ENCODE measurements around the gene RAB44. TPM values are rescaled to one million over a fixed set of nuclear protein-coding genes. Genes with fewer than 3 reads are reported as not detected.

The RAB44 gene
- polyA plus RNA-seq, 2 of the 4 experiments (the other 2 are of a cell fraction), result 0.04 to 0.09 TPM

DNA sequence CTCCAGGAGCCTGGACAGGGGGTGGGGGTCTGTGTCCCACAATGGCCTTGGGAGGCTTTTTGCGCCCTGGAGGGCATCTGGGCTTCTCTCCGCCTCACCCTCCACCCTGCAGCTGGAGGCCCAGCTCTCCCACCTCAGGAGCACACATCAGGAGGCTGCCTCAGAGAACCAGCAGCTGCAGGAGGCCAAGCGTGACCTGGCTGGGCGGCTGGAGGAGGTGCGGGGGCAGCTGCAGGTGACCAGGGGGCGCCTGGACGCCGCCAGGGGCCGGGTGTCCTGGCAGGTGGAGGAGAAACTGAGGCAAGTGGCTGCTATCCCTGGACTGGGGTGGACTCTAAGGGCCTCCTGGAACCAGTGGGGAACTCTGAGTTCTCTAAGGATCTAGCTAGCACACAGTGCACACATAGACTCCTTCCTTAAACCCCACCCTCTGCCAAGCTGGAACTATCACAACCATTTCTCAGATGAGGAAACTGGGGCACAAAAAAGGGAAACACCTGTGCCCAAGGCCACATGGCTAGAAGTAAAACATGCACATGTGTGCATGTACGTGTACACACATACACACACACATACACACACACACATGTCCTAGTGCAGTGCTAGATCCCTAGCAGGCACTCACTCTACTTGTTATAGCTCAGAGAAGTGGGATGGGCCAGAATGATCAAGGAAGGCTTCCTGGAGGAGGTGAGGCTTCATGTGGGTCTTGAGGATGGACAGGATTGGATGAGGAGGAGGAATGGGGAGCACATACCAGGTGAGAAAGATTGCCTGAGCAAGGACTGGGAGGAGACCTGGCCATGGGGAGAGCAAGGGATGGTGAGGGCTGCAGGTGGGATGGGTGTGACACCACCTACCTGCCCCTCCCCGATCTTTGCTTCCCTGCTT is 22.9 kb downstream of the RAB44 start:
- FAIRE-seq (no peak), ATAC-seq (no peak), DNase-seq (ENCODE audit: low read depth in 1 of 2, low spot score in 1 of 2) (no peak)
- TF ChIP-seq HEYL (CRISPR knock-in tag; IDR thresholded peaks at IDR 0.05) (no peak), ZFP36 (IDR thresholded peaks at IDR 0.05; ENCODE audit: borderline replicate concordance, partially characterized antibody) (peak; percentile 81)
- no peak overlapping the region for H3K4me2 ChIP-seq
- no peak overlapping the region for H3K4me3 ChIP-seq
- WGBS (ENCODE audit: missing lambda C conversion rate), result 85% methylated on average over 1 of the region's 11 CpGs
- H3K27ac ChIP-seq, result no peak overlapping the region
- ChIA-PET CTCF (interaction anchor here (0.6 to 2.7 kb wide), 8 partner anchors 11 to 380 kb away, joined by 3 to 13 read pairs (median 4); no protein-coding TSS in a partner anchor), POLR2A (no interaction called here)
- no peaks in the 10 kb centered on the region for H3K9me3 ChIP-seq
- no peaks in the 10 kb centered on the region for H3K4me1 ChIP-seq

DNA sequence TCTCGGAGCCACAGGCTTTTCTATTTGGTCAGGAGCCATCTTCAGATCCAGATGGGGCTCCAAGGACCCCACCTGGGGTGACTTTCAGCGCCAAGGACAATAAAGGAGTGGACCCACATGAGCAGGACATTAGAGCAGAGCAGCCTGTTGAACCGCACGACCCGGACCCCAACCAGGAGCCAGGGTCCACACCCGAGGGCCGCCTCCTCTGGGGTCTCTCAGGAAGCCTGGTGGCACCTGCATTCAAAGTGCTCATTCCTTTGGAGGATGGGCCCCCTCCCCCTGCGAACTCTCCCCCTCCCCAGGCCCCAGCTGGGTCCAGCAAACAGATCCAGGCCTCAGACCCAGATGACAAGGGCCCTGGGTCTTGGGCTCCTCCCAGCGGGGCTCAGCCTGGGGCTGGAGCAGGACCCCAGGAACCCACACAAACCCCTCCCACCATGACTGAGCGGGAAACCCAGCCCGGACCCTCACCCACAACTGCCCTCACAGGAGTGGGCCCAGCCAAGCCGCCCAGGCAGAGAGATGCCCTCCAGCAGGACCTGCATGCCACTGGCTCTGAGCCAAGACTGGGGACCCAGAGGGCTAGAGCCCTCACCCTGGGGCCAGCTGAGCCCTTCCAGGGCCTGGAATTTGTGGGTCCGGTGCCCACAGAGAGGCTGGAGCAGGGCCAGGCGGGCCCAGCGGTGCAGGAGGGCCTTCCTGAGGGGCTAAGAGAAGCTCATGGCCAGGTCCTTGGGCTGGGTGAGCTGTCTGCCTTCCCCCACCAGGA is 23.9 kb downstream of the RAB44 start:
- Histone ChIP-seq H3K9me3 (no peaks in the 10 kb centered on the region), H3K4me3 (no peak overlapping the region), H3K4me1 (no peaks in the 10 kb centered on the region), H3K4me2 (no peak overlapping the region), H3K27ac (peak overlapping the region in 1 of 2 experiments; percentile 48; a peak in 2 of 6 replicates)
- ATAC-seq (no peak), FAIRE-seq (no peak), DNase-seq (ENCODE audit: low read depth in 1 of 2, low spot score in 1 of 2) (no peak)
- TF ChIP-seq HDAC2 (IDR thresholded peaks at IDR 0.05) (no peak), HOXA7 (CRISPR knock-in tag; IDR thresholded peaks at IDR 0.05) (no peak), CHD4 (IDR thresholded peaks at IDR 0.05; ENCODE audit: borderline replicate concordance) (no peak), EHF (CRISPR knock-in tag; IDR thresholded peaks at IDR 0.05) (no peak), JUN (IDR thresholded peaks at IDR 0.05) (no peak), RFX5 (IDR thresholded peaks at IDR 0.05) (no peak), POLR2AphosphoS2 (conservative IDR thresholded peaks at IDR 0.05; ENCODE audit: low read length) (no peak), ZSCAN20 (CRISPR knock-in tag; IDR thresholded peaks at IDR 0.05) (no peak), CEBPB (IDR thresholded peaks at IDR 0.05) (no peak), EHMT2 (IDR thresholded peaks at IDR 0.05; ENCODE audit: low read depth) (no peak), RNF2 (IDR thresholded peaks at IDR 0.05; ENCODE audit: borderline replicate concordance, low read depth) (no peak), BHLHE40 (IDR thresholded peaks at IDR 0.05; ENCODE audit: low read depth, low read length) (no peak)
- TF ChIP-seq, protein P1, sequence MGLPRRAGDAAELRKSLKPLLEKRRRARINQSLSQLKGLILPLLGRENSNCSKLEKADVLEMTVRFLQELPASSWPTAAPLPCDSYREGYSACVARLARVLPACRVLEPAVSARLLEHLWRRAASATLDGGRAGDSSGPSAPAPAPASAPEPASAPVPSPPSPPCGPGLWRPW (IDR thresholded peaks at IDR 0.05), result no peak
- TF ChIP-seq, protein P2, sequence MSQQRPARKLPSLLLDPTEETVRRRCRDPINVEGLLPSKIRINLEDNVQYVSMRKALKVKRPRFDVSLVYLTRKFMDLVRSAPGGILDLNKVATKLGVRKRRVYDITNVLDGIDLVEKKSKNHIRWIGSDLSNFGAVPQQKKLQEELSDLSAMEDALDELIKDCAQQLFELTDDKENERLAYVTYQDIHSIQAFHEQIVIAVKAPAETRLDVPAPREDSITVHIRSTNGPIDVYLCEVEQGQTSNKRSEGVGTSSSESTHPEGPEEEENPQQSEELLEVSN (IDR thresholded peaks at IDR 0.05; ENCODE audit: borderline replicate concordance, low read depth), result no peak
- TF ChIP-seq, protein P3, sequence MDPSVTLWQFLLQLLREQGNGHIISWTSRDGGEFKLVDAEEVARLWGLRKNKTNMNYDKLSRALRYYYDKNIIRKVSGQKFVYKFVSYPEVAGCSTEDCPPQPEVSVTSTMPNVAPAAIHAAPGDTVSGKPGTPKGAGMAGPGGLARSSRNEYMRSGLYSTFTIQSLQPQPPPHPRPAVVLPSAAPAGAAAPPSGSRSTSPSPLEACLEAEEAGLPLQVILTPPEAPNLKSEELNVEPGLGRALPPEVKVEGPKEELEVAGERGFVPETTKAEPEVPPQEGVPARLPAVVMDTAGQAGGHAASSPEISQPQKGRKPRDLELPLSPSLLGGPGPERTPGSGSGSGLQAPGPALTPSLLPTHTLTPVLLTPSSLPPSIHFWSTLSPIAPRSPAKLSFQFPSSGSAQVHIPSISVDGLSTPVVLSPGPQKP (IDR thresholded peaks at IDR 0.05; ENCODE audit: low read depth, low read length), result no peak
- TF ChIP-seq, protein P4, sequence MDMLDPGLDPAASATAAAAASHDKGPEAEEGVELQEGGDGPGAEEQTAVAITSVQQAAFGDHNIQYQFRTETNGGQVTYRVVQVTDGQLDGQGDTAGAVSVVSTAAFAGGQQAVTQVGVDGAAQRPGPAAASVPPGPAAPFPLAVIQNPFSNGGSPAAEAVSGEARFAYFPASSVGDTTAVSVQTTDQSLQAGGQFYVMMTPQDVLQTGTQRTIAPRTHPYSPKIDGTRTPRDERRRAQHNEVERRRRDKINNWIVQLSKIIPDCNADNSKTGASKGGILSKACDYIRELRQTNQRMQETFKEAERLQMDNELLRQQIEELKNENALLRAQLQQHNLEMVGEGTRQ (IDR thresholded peaks at IDR 0.05), result no peak
- ChIA-PET CTCF (interaction anchor here (0.8 to 5.4 kb wide), 7 partner anchors 10 to 106 kb away, joined by 3 to 56 read pairs (median 4); no protein-coding TSS in a partner anchor), POLR2A (no interaction called here)
- WGBS (ENCODE audit: missing lambda C conversion rate), result 100% methylated on average over 1 of the region's 15 CpGs

DNA sequence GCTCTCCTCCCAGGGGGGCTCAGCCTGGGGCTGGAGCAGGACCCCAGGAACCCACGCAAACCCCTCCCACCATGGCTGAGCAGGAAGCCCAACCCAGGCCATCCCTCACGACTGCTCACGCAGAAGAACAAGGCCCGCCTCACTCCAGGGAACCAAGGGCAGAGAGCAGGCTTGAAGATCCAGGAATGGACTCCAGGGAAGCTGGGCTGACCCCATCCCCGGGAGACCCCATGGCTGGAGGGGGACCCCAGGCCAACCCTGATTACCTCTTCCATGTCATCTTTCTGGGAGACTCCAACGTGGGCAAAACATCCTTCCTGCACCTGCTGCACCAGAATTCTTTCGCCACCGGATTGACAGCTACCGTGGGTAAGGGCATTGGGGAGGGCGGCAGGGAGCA is 24.7 kb downstream of the RAB44 start:
- CTCF ChIA-PET, result interaction anchor here (0.8 to 5.4 kb wide), 6 partner anchors 9 to 107 kb away, joined by 3 to 56 read pairs (median 6); no protein-coding TSS in a partner anchor
- Histone ChIP-seq H3K27ac (no peak overlapping the region), H3K4me1 (no peaks in the 10 kb centered on the region), H3K4me3 (no peak overlapping the region), H3K4me2 (no peak overlapping the region), H3K9me3 (no peaks in the 10 kb centered on the region)
- ATAC-seq, result no peak
- FAIRE-seq, result no peak
- POLR2A ChIA-PET, result no interaction called here
- DNase-seq (ENCODE audit: low read depth in 1 of 2, low spot score in 1 of 2), result no peak
- WGBS (ENCODE audit: missing lambda C conversion rate), result 85% methylated on average over 9 of the region's 10 CpGs
- TF ChIP-seq MAZ (IDR thresholded peaks at IDR 0.05; ENCODE audit: borderline replicate concordance, low read depth, low read length), result no peak
- TF ChIP-seq KDM5A (IDR thresholded peaks at IDR 0.05), result no peak
- TF ChIP-seq RARB (CRISPR knock-in tag; IDR thresholded peaks at IDR 0.05), result no peak
- TF ChIP-seq, protein P4 (IDR thresholded peaks at IDR 0.05), result no peak
- no peak for TF ChIP-seq JUN (IDR thresholded peaks at IDR 0.05)
- TF ChIP-seq GATA3 (IDR thresholded peaks at IDR 0.05; ENCODE audit: borderline replicate concordance), result no peak
- TF ChIP-seq MYC (IDR thresholded peaks at IDR 0.05; ENCODE audit: borderline replicate concordance, low read length), result no peak
- TF ChIP-seq RNF2 (IDR thresholded peaks at IDR 0.05; ENCODE audit: borderline replicate concordance, low read depth), result no peak
- TF ChIP-seq KDM1A (IDR thresholded peaks at IDR 0.05; ENCODE audit: low read depth), result no peak
- no peak for TF ChIP-seq HOXB5 (CRISPR knock-in tag; IDR thresholded peaks at IDR 0.05)
- TF ChIP-seq, protein P2 (IDR thresholded peaks at IDR 0.05; ENCODE audit: borderline replicate concordance, low read depth), result no peak
- TF ChIP-seq, protein P5, sequence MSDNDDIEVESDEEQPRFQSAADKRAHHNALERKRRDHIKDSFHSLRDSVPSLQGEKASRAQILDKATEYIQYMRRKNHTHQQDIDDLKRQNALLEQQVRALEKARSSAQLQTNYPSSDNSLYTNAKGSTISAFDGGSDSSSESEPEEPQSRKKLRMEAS (IDR thresholded peaks at IDR 0.05), result no peak
- TF ChIP-seq ZSCAN20 (CRISPR knock-in tag; IDR thresholded peaks at IDR 0.05), result no peak
- TF ChIP-seq ZC3H11A (IDR thresholded peaks at IDR 0.05), result no peak
